Astrocyte (in vitro differentiated cells and primary cell): ENCODE data around the gene RYR2.

Source experiments
- EZH2 ChIP-seq: IDR thresholded peaks from 2 replicates; pipeline ENCODE4 v1.6.1; 2012; ENCODE audit warnings: mild to moderate bottlenecking, low read length, inconsistent platforms; ENCODE audit not compliant: insufficient read depth
- TF ChIP-seq, protein P1 (sequence below): IDR thresholded peaks from 2 replicates; pipeline ENCODE4 v1.5.1; 2011; ENCODE audit warnings: low read depth, mild to moderate bottlenecking, inconsistent platforms, low read length, moderate library complexity; ENCODE audit not compliant: insufficient read depth

DNA sequence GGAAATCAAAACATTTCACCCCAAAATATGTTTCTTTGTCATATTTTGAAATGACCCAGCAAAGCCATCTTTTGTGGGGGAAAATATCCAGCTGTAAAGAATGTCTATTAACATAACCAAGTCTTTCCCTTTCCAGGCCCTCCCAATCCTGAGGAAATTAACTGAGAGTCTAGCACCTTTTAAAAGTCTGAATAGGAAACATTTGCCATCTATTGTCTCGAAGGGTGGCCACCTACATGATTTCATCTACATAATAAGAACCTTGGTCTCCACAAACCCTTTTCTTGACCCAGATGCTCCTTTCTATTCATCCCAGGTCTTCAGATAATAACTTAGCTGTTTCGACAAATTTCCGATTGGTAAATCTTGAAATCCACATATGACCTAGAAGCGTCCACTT, 32.4 kb upstream of the RYR2 start:
- TF ChIP-seq, protein P1, sequence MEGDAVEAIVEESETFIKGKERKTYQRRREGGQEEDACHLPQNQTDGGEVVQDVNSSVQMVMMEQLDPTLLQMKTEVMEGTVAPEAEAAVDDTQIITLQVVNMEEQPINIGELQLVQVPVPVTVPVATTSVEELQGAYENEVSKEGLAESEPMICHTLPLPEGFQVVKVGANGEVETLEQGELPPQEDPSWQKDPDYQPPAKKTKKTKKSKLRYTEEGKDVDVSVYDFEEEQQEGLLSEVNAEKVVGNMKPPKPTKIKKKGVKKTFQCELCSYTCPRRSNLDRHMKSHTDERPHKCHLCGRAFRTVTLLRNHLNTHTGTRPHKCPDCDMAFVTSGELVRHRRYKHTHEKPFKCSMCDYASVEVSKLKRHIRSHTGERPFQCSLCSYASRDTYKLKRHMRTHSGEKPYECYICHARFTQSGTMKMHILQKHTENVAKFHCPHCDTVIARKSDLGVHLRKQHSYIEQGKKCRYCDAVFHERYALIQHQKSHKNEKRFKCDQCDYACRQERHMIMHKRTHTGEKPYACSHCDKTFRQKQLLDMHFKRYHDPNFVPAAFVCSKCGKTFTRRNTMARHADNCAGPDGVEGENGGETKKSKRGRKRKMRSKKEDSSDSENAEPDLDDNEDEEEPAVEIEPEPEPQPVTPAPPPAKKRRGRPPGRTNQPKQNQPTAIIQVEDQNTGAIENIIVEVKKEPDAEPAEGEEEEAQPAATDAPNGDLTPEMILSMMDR = no peak
- no peak for TF ChIP-seq EZH2
